Measurements from ENCODE around the gene SH3RF3.
"Not testable (repeated sequence)": the region's sequence is repeated elsewhere in the genome, so short reads cannot be mapped to it uniquely, and the experiment has no call there.

SH3RF3 gene

DNA sequence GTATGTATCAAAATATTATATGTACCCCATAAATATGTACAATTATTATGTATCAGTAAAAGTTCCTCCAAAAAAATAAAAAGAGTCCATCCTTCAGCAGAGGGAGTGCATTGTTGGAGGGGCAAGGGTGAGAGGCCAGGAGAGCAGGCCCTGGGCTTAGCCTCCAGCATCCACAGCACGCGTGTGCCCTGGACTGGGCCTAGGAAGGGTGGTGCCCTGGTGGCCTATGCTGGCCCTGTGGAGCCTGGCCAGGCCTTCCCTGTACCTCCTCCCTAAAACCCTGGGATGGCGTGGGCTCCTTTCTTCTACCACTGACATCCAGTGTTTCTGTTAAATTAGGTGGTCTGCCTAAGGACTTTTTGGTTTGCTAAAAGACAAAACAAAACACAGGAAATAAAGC is 93.4 kb downstream of the SH3RF3 start:
- no peak for DNase-seq

DNA sequence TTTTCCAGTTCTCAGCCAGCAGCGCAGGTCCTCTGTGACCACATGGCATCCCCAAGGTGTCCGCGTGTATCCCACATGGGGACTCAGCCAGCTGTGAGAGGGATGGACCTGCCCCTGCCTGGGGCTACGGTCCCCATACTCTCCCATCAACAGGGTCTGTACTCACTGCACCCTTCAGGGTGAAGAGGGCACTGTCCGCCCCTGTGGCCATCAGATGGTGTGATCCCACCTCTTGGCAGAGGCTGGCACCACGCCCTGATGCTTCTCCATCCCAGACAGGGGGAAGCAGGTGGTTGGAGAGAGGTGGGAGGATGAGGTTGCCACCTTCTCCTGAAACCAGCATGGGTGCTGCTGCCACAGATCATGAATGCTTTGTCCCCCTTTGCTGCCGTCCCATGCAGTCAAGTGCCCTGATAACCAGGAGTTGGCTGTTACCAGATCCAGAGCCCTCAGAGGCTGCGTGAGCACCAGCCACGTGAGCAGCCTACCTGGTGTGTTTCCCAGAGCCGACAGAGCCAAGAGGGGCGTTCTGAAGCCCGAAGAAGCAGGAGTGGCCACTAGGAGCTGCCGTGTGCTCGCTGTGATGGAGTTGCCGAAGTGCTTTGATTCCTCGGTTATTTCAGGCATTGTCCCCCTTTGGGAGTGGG is 93.9 kb downstream of the SH3RF3 start:
- DNase-seq: no peak

DNA sequence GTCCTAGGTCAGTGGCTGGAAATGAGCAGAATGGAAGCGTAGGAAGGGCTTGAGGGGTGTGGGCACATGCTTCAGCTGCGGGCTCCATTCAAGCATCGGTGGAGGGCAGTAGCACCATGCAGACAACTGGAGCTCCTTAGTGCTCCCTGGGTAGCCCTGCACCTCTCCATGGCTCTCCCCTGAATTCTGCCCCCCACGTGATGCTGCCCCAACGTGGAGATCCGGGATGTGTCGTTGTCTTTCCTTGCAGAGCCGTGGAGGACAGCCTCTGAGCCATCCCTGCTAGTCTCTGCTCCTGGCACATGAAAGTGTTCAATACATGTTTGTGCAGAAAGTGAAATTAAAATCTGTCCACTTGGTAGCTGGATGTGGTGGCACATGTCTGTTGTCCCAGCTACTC is 94.5 kb downstream of the SH3RF3 start:
- no peak for DNase-seq

DNA sequence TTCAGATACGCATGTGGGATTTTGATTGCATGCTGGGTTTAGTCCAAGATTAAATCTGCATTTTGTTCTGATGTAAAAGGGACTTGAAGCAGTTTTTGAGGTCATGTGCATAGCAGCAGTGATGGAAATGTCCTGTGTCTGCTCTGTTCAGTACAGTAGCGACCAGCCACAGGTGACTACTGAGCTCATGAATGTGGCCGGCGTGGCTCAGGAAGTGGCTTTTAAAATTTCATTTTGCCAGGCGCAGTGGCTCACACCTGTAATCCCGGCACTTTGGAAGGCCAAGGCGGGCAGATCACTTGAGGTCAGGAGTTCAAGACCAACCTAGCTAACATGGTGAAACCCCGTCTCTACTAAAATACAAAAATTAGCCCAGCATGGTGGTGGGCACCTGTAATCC is 95.3 kb downstream of the SH3RF3 start:
- DNase-seq: not testable (repeated sequence)

DNA sequence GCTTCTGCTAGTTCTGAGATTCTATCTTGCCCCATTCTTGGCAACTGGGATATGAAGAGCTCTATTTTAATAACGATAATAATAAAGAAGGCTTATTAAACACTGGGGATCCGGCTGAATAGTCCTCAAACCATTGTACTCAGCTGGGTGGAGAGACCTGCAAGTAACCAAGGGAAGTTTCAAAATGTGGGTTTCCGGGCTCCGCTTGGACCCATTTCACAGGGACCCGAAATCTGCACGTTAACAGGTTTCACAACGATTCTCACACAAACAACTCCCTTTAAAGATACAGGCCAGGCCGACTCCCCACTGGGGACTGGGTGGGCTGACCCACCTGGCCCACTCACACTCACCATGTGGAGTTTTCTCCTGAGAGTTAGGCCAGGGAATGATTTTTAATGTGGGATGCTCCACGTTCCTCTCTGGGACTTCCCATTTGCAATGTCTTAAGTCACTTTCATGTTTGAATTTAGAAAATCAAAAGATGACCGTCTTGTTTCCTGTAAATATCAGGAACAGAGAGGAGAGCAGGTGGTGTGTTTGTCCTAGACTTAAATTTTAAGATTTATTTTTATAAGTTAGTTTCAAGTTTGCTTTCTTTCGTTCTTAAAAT is 96.3 kb downstream of the SH3RF3 start:
- peak in 1 of 2 donors; percentile 46 for DNase-seq

DNA sequence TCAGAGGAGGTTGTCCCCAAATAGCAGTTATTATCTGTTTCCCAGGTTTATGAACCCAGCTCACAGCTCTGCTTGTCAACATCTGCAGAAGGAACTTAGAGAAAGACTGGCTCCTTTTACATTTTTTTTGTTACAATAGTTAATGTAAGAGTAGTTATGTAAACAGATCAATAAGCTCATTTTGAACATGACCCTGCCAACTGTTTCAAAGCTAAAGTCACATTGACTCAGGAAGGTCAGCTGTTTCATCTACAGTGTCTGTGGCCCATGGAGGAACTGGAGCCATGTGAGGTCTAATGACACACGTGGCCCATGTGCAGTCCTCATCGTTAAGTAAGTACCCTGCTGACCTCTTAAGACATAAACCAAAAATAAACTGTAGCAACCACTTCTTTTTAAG is 97.1 kb downstream of the SH3RF3 start:
- DNase-seq: peak; percentile 91 to 95

DNA sequence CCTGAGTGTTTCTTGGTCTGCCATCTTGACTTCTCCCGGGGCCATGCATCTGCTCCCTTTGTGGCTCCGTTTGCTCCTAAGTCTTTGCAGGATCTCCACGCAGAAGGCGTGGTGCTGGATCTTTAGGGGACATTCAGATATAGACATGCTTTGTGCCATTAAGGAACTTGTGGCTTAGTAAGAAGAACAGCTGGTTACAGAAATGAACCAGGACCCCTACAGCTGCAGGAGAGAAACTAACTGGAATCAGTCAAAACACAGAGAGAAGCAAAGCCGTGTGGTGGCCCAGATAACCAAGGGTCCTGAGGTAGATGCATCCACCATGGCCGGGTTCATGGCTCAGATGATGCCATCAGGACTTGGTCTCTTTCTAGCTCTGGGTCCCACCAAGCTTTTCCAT is 97.6 kb downstream of the SH3RF3 start:
- peak in 1 of 2 donors; percentile 41 for DNase-seq

DNA sequence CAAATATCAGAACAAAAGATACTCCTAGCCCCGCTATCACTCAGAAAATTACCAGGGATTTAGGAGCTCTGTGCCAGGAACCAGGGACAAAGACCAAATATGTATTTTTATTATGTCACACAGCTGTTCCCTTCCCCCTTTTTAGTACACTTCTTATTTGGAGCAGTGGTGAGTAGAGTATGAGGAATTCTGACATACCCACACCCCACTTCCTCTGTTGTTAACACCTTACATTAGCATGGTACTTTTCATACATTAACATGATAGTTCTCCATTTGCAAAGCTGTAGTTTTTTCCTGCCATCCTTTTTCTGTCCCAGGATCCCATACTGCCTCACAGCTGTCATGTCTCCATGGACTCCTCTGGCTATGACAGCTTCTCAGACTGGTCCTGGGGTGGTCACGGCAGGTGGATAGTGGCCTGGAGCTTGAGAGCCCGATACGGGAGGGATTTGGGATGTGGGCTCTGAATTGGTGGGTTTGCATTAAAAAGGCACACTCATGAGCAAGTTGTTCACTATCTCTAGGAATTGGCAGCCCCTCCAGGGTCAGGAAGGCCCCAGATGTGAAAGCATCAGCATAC is 100.2 kb downstream of the SH3RF3 start:
- DNase-seq: peak in 1 of 2 donors; percentile 29

DNA sequence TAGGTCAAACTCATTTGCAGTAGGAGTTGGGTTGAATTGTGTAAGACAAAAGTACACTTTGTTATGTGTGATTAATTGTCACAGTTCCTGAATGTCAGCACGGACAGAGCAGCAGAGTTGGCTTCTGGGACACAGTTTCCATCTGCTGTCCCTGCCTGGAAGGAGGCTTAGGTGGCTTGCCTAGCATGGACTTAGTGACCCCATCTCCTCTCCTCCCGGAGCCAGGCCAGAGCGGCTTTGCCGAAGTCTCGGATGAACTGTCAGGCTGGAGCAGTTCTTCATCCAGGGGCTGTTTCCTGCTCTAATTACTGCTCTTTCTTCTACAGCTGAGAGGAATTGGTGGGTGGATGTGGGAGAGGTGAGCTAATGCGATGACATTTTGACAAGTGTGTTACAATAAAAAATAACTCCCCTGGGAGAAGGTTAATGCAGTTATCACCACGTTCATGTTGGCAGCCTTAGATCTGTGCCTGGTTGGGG is 102.0 kb downstream of the SH3RF3 start:
- DNase-seq: peak; percentile 64 to 86

DNA sequence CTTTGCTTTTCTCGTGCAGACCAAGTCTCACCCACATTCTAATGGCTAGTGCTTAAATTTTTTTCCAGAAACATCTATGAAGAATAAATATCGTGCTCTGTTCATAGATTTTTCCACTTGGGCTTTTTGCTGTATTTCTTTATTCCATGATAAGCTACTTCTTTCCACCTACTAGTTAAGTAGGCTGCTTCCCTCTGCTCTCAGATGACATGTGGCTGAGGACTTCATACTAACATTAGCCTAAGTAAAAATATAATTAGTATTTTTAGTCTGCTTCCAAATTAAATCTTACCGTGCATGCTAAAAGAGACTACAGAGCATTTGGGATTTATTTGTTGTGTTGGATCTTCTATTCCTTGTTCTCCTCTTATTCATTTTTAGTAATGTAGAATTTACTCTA is 102.4 kb downstream of the SH3RF3 start:
- DNase-seq: no peak

DNA sequence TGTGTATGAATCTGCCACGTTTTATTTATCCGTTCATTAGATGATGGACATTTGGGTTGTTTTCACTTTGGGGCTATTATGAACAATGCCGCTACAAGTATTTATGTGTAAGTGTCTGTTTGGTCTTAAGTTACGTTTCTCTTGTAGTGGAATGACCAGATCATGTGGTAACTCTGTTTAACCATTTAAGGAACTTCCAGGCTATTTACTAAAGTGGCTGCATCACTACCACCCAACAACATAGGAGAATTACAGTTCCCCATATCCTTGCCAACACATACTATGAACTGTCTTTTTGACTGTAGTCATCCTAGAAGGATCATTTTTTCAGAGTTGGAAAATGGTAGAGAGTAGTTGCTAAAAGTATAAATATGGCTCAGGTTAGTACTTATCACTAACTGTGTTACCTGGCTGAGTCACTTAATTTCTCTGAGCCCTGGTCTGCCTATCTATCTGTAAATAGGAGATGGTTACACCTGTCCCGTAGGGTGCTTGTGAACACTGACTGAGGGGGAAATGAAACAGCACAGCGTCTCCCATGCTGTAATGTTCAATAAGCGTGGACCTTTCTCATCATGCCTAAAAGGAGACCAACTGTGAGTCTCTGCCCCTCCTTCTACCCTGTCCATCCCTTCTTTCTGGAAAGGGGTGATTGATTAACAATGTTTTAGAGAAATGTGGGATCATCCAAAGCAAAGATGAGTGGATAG is 103.1 kb downstream of the SH3RF3 start:
- DNase-seq: peak; percentile 73

DNA sequence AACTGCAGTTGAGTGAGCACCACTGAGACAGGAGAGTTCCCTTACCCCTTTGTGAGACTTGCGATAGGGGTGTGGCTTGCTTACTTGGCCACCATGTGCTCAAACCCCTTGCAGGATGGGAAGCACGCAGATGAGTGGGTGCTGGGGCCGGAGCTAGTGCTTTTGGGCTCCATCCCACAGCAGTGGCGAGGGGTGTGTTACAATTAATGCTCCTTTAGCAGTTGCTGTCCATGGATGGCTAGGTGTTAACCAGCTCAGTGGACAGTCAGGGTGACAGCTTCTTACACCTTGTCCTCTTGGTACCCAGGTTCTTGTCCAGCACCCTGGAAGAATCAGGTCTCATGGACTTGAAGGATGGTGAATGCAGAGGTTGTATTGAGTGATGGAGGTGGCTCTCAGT is 103.9 kb downstream of the SH3RF3 start:
- DNase-seq: no peak

DNA sequence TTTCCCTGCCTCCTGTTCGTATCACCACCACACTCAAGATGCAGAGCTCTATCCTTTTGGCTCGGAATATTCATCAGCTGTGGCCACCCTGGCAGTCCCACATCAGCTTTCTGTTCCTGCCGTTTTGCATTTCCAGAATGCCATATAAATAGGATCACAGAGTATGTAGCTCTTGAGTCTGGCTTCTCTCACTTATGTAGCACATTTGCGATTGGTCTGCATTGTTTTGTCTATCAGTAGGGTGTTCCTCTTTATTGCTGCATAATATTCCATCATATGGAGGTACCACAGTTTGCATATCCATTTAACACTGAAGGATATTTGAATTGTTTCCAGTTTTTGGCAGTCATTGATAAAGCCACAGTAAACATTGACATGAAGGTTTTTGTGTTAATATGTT is 104.6 kb downstream of the SH3RF3 start:
- DNase-seq: no peak

DNA sequence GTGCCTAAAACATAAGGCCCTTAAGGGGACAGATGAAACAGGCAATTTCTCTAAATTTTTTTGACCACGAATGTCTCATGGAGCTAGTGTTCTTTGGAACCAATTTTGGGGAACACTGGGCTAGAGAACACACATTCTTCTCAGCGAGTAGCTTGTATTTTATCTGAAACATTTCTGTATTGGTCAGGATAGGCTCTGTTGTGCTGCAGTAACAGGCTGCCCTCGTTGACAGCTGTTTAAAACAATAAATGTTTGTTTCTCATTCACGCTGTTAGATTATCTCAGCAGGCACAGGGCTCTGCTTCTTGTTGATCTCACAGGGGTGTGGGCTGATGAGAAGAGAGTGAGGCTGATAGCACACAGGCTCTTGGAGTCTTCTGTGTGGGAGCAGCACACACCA is 105.3 kb downstream of the SH3RF3 start:
- no peak for DNase-seq

DNA sequence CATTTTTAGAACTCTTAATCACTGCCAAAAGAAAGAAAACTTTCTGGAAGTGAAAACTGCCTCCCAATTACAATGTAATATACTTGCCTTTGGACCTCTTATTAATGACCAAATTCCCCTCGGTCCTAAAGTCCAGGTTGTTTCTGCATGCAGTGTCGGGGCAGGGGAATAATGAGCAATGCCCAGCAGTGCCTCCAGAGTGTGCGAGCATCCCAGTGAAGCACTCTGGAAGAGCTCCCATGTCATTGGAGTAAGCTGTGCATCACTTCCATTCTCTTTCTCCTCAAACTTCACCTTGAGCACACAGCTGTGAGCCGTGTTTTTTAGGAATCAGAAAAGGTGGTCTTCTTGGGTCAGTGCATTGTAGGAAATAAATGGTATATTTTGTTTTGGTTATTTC is 107.1 kb downstream of the SH3RF3 start:
- no peak for DNase-seq

DNA sequence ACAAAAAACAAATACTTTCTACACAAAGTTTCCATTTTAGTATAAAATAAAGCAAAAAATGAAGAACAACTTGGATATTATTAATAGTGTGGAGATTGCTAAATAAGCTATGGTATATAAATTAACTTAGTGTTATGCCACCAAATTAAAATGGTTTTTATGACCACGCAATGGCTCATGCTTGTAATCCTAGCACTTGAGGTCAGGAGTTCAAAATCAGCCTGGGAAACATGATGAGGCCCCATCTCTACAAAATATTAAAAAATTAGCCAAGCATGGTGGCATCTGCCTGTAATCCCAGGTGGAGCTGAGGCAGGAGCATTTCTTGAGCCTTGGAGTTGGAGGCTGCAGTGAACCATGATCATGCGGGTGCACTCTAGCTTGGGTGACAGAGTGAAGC is 108.8 kb downstream of the SH3RF3 start:
- DNase-seq: no peak

DNA sequence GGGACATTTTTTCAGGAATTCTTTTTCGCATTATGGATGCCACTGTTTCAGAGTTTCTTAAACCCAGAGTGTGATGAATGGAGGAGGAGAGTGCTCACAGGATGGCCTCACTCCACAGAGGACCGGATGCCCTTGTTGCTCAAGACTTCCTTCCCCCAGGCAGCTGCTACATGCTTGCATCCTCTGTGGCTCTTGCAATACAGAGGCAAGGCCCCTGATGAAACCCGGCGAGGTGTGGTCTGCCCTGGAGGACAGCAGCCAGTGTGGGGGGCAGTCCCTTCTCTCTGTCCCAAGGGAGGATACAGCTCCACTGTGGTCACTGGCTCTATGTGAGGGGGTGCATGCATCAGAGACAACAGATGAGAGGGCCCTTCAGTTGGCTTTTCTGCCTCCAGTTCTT is 109.6 kb downstream of the SH3RF3 start:
- peak; percentile 97 for DNase-seq

DNA sequence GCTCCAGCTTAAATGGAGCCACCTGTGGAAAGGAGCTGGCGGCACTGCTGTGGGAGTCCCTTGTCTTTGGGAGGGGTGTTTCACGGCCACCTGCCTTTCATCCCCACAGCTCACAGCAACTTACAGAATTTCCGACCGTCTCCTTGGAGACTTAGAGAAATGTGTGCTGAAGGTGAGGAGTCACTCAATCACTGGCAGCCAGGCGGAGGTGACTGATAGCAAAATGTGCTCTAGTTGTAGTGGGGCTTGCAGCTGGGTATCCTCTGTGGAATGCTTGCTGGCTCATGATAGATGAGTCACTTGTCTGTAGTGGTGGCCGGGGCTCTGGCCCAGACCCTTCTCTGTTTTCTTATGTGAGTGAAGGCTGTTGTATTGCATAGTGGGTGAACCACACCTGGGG is 110.7 kb downstream of the SH3RF3 start:
- no peak for DNase-seq

DNA sequence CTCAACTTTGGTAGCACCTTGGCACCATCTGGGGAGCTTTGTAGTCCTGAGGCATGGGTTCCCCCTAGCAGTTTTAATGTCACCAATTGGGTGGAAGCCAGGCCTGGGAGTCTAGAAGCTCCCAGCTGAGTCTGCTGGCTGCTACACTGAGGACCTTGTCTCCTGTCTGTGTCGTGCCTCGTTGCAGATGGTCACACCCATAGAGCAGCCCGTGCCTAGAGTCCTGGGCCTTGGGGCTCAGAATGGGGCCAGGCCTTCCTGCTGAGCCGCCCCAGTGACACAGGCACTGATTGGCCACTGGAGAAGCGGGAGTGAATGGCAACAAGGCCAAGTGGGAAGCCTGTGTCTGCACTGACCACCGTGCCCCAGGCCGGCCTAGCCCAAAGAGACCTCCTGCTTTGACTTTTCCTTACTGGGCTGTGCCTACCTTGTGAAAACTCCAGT is 113.2 kb downstream of the SH3RF3 start:
- no peak for DNase-seq

DNA sequence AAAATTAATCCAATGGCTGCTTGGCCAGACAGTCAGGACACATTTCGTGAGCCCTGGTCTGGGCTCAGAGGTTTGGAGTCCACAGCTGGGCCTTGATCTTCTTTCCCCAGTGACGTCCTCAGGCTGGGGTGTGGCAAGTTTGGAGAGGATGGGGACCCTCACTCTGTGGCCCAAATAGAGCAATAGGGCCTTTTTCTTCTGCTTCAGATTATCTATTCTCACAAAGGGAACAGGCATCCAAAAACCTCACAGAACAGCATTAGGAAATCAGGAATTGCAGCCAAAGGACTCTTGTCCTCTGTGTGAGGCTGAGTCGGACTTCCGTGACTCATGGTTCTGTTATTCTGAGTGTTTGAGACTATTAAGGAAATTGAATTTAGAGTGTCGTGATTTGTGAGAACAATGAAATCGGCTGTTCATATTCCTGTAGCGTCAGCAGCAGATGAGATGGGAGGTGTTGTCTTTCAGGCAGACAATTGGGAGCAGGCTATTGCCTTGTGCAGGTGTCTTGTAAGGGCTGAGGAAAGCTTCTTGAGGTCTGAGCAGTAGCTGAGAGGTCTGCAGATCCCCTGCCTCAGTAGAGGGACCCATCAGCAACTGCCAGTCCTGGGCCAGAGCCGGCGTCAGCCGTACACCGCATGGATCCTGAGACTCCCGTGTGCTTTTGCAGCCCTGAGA is 113.8 kb downstream of the SH3RF3 start:
- DNase-seq: peak; percentile 53 to 69

DNA sequence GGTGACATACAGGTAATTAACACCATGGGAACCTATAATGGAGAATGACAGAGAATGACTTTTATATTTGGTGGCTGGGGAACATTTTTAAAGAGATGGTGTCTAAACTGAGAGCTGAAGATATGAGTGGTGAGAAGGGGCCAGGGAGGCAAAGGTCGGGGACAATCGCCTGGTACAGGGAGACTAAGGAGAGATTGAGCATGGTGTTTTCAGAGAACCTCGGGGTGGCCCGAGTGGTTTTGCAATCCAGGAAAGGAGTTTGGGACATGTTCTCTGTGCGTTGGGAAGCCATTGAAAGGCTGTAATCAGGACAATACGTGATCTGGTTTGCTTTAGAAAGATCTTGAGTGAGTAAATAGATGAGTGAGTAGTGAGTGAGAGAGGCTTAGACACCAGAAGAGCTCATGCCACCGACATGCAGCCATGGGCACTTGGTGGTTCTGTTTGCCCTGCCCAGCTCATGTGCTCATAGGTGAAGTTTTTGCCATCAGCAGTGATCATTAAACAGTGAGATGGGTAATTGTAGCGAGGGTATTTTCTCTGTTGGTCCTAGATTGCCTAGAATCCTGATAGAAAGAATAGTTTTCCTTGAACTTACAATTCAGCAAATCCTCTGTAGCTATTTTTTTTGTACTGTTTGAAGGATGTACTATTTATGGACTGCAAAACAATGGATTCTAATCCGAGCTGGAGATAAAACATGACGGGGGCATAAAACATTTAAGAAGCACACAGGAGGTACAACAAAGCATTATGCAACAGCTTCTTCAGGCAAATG is 114.7 kb downstream of the SH3RF3 start:
- no peak for DNase-seq

DNA sequence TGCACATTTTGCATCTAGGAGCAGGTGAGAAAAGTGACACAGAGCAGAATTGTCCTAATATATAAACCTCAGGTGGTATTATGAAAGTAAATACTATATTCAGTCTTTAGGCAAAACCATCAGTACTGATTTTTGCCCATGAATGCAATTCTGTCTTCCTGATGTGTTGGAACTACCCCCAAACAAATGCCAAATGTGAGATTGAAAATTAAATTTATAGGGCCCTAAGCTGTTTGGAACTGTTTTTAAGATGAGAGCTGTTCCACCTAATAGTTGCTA is 115.2 kb downstream of the SH3RF3 start:
- DNase-seq: no peak

Data from inflammatory macrophage (primary cell).